Stimulated activated CD8-positive, alpha-beta memory T cell treated with anti-CD3 and anti-CD28 coated beads, Interleukin-2, amount 100 ng/mL, for 48 hours (primary cell): ENCODE measurements around the gene MYO18B.
"Not testable (repeated sequence)": the region's sequence is repeated elsewhere in the genome, so short reads cannot be mapped to it uniquely, and the experiment has no call there.

ENCODE experiments used
- DNase-seq, 2 donors: peaks; one replicate each; pipeline ENCODE4 v3.0.0-alpha.2; 2020; ENCODE audit warnings: low read depth in 2 of 2

Gene MYO18B

GRCh38 chr22:25741692-25742626 lies at the start of gene MYO18B:
MYO18B (plus strand) TSS chr22:25742188; CDS start chr22:25761093, 18,905 bp downstream.
- DNase-seq: no peak

GRCh38 chr22:25692397-25693267 lies 49.4 kb upstream of the MYO18B start:
- DNase-seq: no peak

GRCh38 chr22:25693268-25693565 lies 48.8 kb upstream of the MYO18B start:
- DNase-seq: no peak

GRCh38 chr22:25694196-25694907 lies 47.6 kb upstream of the MYO18B start:
- DNase-seq: no peak

GRCh38 chr22:25695146-25695545 lies 46.8 kb upstream of the MYO18B start:
- no peak for DNase-seq

- DNase-seq: no peak
These were observed 45.2 kb upstream of the MYO18B start for GRCh38 chr22:25696763-25697162.

- DNase-seq: no peak
These were observed 44.8 kb upstream of the MYO18B start for GRCh38 chr22:25697181-25697664.

- DNase-seq: no peak
These were observed 44.0 kb upstream of the MYO18B start for GRCh38 chr22:25697978-25698377.

GRCh38 chr22:25698461-25698860 lies 43.5 kb upstream of the MYO18B start:
- DNase-seq: no peak

- DNase-seq: no peak
These were observed 43.0 kb upstream of the MYO18B start for GRCh38 chr22:25698978-25699377.

- DNase-seq: no peak
These were observed 40.8 kb upstream of the MYO18B start for GRCh38 chr22:25701056-25701780.

GRCh38 chr22:25702040-25702439 lies 39.9 kb upstream of the MYO18B start:
- no peak for DNase-seq

- no peak for DNase-seq
These were observed 39.3 kb upstream of the MYO18B start for GRCh38 chr22:25702571-25703167.

GRCh38 chr22:25704701-25705100 lies 37.3 kb upstream of the MYO18B start:
- DNase-seq: no peak

GRCh38 chr22:25706197-25706596 lies 35.8 kb upstream of the MYO18B start:
- no peak for DNase-seq

GRCh38 chr22:25708430-25708829 lies 33.6 kb upstream of the MYO18B start:
- DNase-seq: not testable (repeated sequence)

GRCh38 chr22:25709758-25710157 lies 32.2 kb upstream of the MYO18B start:
- peak in 1 of 2 donors; percentile 23 for DNase-seq

GRCh38 chr22:25710501-25710900 lies 31.5 kb upstream of the MYO18B start:
- no peak for DNase-seq

GRCh38 chr22:25711491-25711890 lies 30.5 kb upstream of the MYO18B start:
- no peak for DNase-seq

- DNase-seq: no peak
These were observed 29.2 kb upstream of the MYO18B start for GRCh38 chr22:25712661-25713400.
